IMR-90 (cell line): ENCODE measurements around the gene ABCA10. TPM values are rescaled to one million over a fixed set of nuclear protein-coding genes. Genes with fewer than 3 reads are reported as not detected.

ENCODE experiments used
- ATAC-seq: fragments of 200-7000 bp; cut with Tn5 transposase; 2 replicates; pipeline ENCODE4 v1.9.1; 2020; ENCODE audit warnings: low read depth, mild to moderate bottlenecking, moderate library complexity
- BruUV-seq: library from RNA; stranded (reverse); fragments of 400-500 nt; replicated peaks from 2 replicates; lab custom pipeline; 2021; lab: Mats Ljungman, UMichigan
- CTCF ChIA-PET: fragments of 300-600 bp; formaldehyde crosslinking; extraction: SDS; loops from one replicate; lab custom pipeline; 2021; ENCODE audit warnings: antibody characterized with exemption; lab: Yijun Ruan, JAX
- POLR2A ChIA-PET: fragments of 300-600 bp; sonication (Branson Sonifier 250); formaldehyde crosslinking; loops from one replicate; lab custom pipeline; 2022; ENCODE audit warnings: antibody characterized with exemption; ENCODE audit not compliant: unreplicated experiment; lab: Charles Lee
- DNase-seq: peaks from one replicate; pipeline ENCODE4 v3.0.0; 2013
- H2AFZ ChIP-seq: replicated peaks from 2 replicates; pipeline ENCODE3; 2013; ENCODE audit warnings: low read length, mild to moderate bottlenecking; ENCODE audit not compliant: poor library complexity
- H2AK5ac ChIP-seq: 2 replicates; pipeline ENCODE4 v1.6.1; 2013; ENCODE audit warnings: low read depth, low read length, inconsistent platforms
- H2AK9ac ChIP-seq: replicated peaks from 2 replicates; pipeline ENCODE3; 2013; ENCODE audit warnings: mild to moderate bottlenecking, low read depth, low read length, moderate library complexity; ENCODE audit not compliant: poor library complexity
- H2BK120ac ChIP-seq: 2 replicates; pipeline ENCODE4 v1.6.1; 2013; ENCODE audit warnings: low read depth, low read length, inconsistent platforms
- H2BK15ac ChIP-seq: 3 replicates; pipeline ENCODE4 v1.6.1; 2013; ENCODE audit warnings: low read depth, low read length, inconsistent platforms
- H2BK20ac ChIP-seq: 2 replicates; pipeline ENCODE4 v1.6.1; 2013; ENCODE audit warnings: low read depth, mild to moderate bottlenecking, inconsistent platforms, low read length, moderate library complexity
- H2BK5ac ChIP-seq: 2 replicates; pipeline ENCODE4 v1.6.1; 2013; ENCODE audit warnings: mild to moderate bottlenecking, low read depth, low read length, inconsistent platforms; ENCODE audit not compliant: poor library complexity, severe bottlenecking
- H3K14ac ChIP-seq: replicated peaks from 2 replicates; pipeline ENCODE4 v1.6.1; 2013; ENCODE audit warnings: low read depth, low read length, inconsistent platforms
- H3K18ac ChIP-seq: 2 replicates; pipeline ENCODE4 v1.6.1; 2013; ENCODE audit warnings: low read depth, low read length, control low read depth
- H3K23ac ChIP-seq: 2 replicates; pipeline ENCODE4 v1.6.1; 2013; ENCODE audit warnings: low read depth, low read length, inconsistent platforms
- H3K27ac ChIP-seq: 2 replicates; pipeline ENCODE4 v1.5.1; 2013; ENCODE audit warnings: mild to moderate bottlenecking, control low read depth, low read length; ENCODE audit not compliant: insufficient read depth
- H3K27me3 ChIP-seq: 2 replicates; pipeline ENCODE4 v1.6.1; 2013; ENCODE audit warnings: low read length; ENCODE audit not compliant: control insufficient read depth, insufficient read depth
- H3K36me3 ChIP-seq: 2 replicates; pipeline ENCODE4 v1.6.1; 2013; ENCODE audit warnings: low read length, mixed read lengths; ENCODE audit not compliant: control insufficient read depth, insufficient read depth
- H3K4ac ChIP-seq: 2 replicates; pipeline ENCODE4 v1.6.1; 2013; ENCODE audit warnings: low read depth, low read length, inconsistent platforms
- H3K4me1 ChIP-seq: 2 replicates; pipeline ENCODE4 v1.6.1; 2013; ENCODE audit warnings: low read length, mixed read lengths; ENCODE audit not compliant: control insufficient read depth, insufficient read depth
- H3K4me2 ChIP-seq: 2 replicates; pipeline ENCODE4 v1.6.1; 2013; ENCODE audit warnings: low read depth, mild to moderate bottlenecking, control low read depth, low read length, moderate library complexity
- H3K4me3 ChIP-seq: 2 replicates; pipeline ENCODE4 v1.5.1; 2013; ENCODE audit warnings: low read depth, mild to moderate bottlenecking, control low read depth, low read length, moderate library complexity; ENCODE audit not compliant: insufficient read depth
- H3K56ac ChIP-seq: 2 replicates; pipeline ENCODE4 v1.6.1; 2013; ENCODE audit warnings: low read length, inconsistent platforms; ENCODE audit not compliant: insufficient read depth; ENCODE audit errors: extremely low read depth
- H3K79me1 ChIP-seq, 2 experiments: 2 replicates each; pipeline ENCODE4 v1.6.1; 2013; ENCODE audit warnings: low read length in 2 of 2, inconsistent platforms in 1 of 2, low read depth in 1 of 2
- H3K9ac ChIP-seq: 2 replicates; pipeline ENCODE4 v1.6.1; 2013; ENCODE audit warnings: low read depth, low read length, control low read depth
- H3K9me1 ChIP-seq: 2 replicates; pipeline ENCODE4 v1.6.1; 2013; ENCODE audit warnings: low read length, inconsistent platforms; ENCODE audit not compliant: insufficient read depth
- H3K9me3 ChIP-seq: 2 replicates; pipeline ENCODE4 v1.6.1; 2013; ENCODE audit warnings: low read length; ENCODE audit not compliant: control insufficient read depth, insufficient read depth
- H4K20me1 ChIP-seq: 2 replicates; pipeline ENCODE4 v1.6.1; 2013; ENCODE audit warnings: low read length, inconsistent platforms; ENCODE audit not compliant: insufficient read depth
- H4K5ac ChIP-seq: 2 replicates; pipeline ENCODE4 v1.6.1; 2013; ENCODE audit warnings: mild to moderate bottlenecking, low read depth, low read length, control low read depth
- H4K8ac ChIP-seq, 2 experiments: 2 replicates each; pipeline ENCODE4 v1.6.1; 2013; ENCODE audit warnings: low read depth in 2 of 2, low read length in 2 of 2, control low read depth in 1 of 2, inconsistent platforms in 1 of 2
- H4K91ac ChIP-seq: 2 replicates; pipeline ENCODE4 v1.6.1; 2013; ENCODE audit warnings: low read depth, low read length, inconsistent platforms; ENCODE audit not compliant: insufficient read depth
- BHLHE40 ChIP-seq: fragments of 150-350 bp; IDR thresholded peaks from 2 replicates; pipeline ENCODE4 v1.6.1; 2016; ENCODE audit warnings: mild to moderate bottlenecking, low read depth, low read length
- CEBPB ChIP-seq: IDR thresholded peaks from 2 replicates; pipeline ENCODE4 v1.6.1; 2012; ENCODE audit warnings: low read depth, low read length, improper control_type of control experiment
- CHD1 ChIP-seq: IDR thresholded peaks from 2 replicates; pipeline ENCODE4 v1.6.1; 2012; ENCODE audit warnings: low read depth, low read length, improper control_type of control experiment
- CTCF ChIP-seq: conservative IDR thresholded peaks from 2 replicates; pipeline ENCODE4 v1.5.1; 2012; ENCODE audit warnings: mild to moderate bottlenecking, low read depth, low read length, improper control_type of control experiment
- ELK1 ChIP-seq: fragments of 150-350 bp; IDR thresholded peaks from 2 replicates; pipeline ENCODE4 v1.6.1; 2016; ENCODE audit warnings: low read depth, mild to moderate bottlenecking, low read length, moderate library complexity, borderline replicate concordance
- FOS ChIP-seq: fragments of 150-350 bp; IDR thresholded peaks from 2 replicates; pipeline ENCODE4 v1.6.1; 2016; ENCODE audit warnings: low read depth, low read length
- MAFK ChIP-seq: IDR thresholded peaks from 2 replicates; pipeline ENCODE4 v1.6.1; 2012; ENCODE audit warnings: low read depth, low read length, improper control_type of control experiment
- MXI1 ChIP-seq: IDR thresholded peaks from 2 replicates; pipeline ENCODE4 v1.6.1; 2012; ENCODE audit warnings: low read depth, mild to moderate bottlenecking, low read length, moderate library complexity, borderline replicate concordance
- NFE2L2 ChIP-seq: fragments of 150-350 bp; IDR thresholded peaks from 2 replicates; pipeline ENCODE4 v1.6.1; 2016; ENCODE audit warnings: low read depth, mild to moderate bottlenecking, low read length
- POLR2A ChIP-seq: IDR thresholded peaks from 2 replicates; pipeline ENCODE4 v1.6.1; 2012; ENCODE audit warnings: mild to moderate bottlenecking, low read depth, low read length
- RAD21 ChIP-seq: IDR thresholded peaks from 2 replicates; pipeline ENCODE4 v1.6.1; 2012; ENCODE audit warnings: low read length, improper control_type of control experiment
- RCOR1 ChIP-seq: IDR thresholded peaks from 2 replicates; pipeline ENCODE4 v1.6.1; 2012; ENCODE audit warnings: mild to moderate bottlenecking, low read length, improper control_type of control experiment; ENCODE audit not compliant: insufficient replicate concordance
- USF2 ChIP-seq: fragments of 150-350 bp; IDR thresholded peaks from 2 replicates; pipeline ENCODE4 v1.6.1; 2017; ENCODE audit warnings: mild to moderate bottlenecking, antibody characterized with exemption, low read length, low read depth
- WGBS, 2 experiments: methylation state at CpG; one replicate each; pipeline versions ENCODE4 v1.1.5 to v1.1.7; 2013; ENCODE audit warnings: missing lambda C conversion rate in 2 of 2; ENCODE audit not compliant: insufficient read length in 1 of 2; ENCODE audit errors: extremely low coverage in 2 of 2; 5-methylcytosine and 5-hydroxymethylcytosine counted together
- dilution Hi-C: fragments of 300-500 bp; cut with HindIII; formaldehyde crosslinking; loops from one replicate; pipeline ENCODE4 v1.14.3; 2018; ENCODE audit warnings: low sequenced_read_pairs; ENCODE audit not compliant: unreplicated experiment
- in situ Hi-C: fragments of 300-500 bp; cut with MboI; formaldehyde crosslinking; loops from 3 replicates; pipeline ENCODE4 v1.14.3; 2019; ENCODE audit warnings: low sequenced_read_pairs, inconsistent platforms, mixed read lengths
- intact Hi-C: fragments of 100-400 bp; cut with micrococcal nuclease; formaldehyde crosslinking; loops from 2 replicates; pipeline ENCODE4 v1.10.0; 2022
- polyA plus RNA-seq, 3 experiments: library from polyadenylated mRNA; depleted of rRNA; stranded (reverse); fragments of >200 nt; gene quantifications; 2 replicates each; pipeline ENCODE4 v1.2.3, GENCODE V29; 2012; ENCODE audit warnings: low replicate concordance in 1 of 3
- total RNA-seq: library from RNA; depleted of rRNA; stranded (reverse); fragments of >200 nt; gene quantifications from 2 replicates; pipeline ENCODE4 v1.2.3, GENCODE V29; 2012

The ABCA10 gene
- total and polyA plus RNA-seq, 2 of the 4 experiments (the other 2 are of a cell fraction) = under 0.01 to 0.03 TPM

DNA sequence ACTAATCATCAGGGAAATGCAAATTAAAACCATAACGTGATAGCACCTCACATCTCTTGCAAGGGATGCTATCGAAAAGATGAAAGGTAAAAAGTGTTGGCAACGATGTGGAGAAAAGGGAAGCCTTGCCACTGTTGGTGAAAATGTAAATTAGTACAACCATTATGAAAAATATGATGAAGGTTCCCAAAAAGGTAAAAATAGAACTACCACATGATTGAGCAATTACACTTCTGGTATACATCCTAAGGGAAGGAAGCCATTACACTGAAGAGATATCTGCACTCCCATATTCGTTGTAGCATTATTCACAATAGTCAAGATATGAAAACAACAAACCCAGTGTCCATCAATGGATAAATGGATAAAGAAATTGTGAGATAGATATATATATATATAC lies 21.5 kb downstream of the ABCA10 start:
- no peak for ATAC-seq
- no TSS peak for BruUV-seq
- Histone ChIP-seq H3K4me1 (no peaks in the 10 kb centered on the region), H3K36me3 (no peaks in the 10 kb centered on the region), H4K20me1 (no peaks in the 10 kb centered on the region), H3K4ac (no peak overlapping the region), H3K14ac (no peak overlapping the region), H2BK120ac (no peak overlapping the region), H3K27me3 (no peaks in the 10 kb centered on the region), H3K9me1 (no peaks in the 10 kb centered on the region), H2AK9ac (no peak overlapping the region), H2BK5ac (no peak overlapping the region), H3K9ac (no peak overlapping the region), H3K4me3 (no peak overlapping the region), H3K56ac (no peak overlapping the region), H3K4me2 (no peak overlapping the region), H2AK5ac (no peak overlapping the region), H3K18ac (no peak overlapping the region), H3K23ac (no peak overlapping the region), H4K5ac (no peak overlapping the region), H4K8ac (no peak overlapping the region), H3K79me1 (no peaks in the 10 kb centered on the region), H2BK15ac (no peak overlapping the region), H2BK20ac (no peak overlapping the region), H2AFZ (no peak overlapping the region), H3K27ac (no peak overlapping the region), H3K9me3 (no peaks in the 10 kb centered on the region), H4K91ac (no peak overlapping the region)
- DNase-seq = no peak
- ChIA-PET CTCF (no interaction called here), POLR2A (no interaction called here)
- TF ChIP-seq RCOR1 (no peak), CEBPB (no peak), MXI1 (no peak), CHD1 (no peak), RAD21 (no peak), FOS (no peak), ELK1 (no peak), BHLHE40 (no peak), CTCF (no peak), POLR2A (no peak), NFE2L2 (no peak), USF2 (no peak), MAFK (no peak)
- no CpG with 5 or more reads among the region's 4 CpGs for WGBS, 2 experiments
- in situ Hi-C loops = no loop called here
- intact Hi-C loops = no loop called here
- dilution Hi-C loops = no loop called here
